Right ventricle myocardium superior (tissue), 1 donor: ENCODE results near the gene ADGRB3. TPM values are rescaled to one million over a fixed set of nuclear protein-coding genes. Genes with fewer than 3 reads are reported as not detected.

ENCODE experiments used
- ATAC-seq: fragments of 200-7000 bp; cut with Tn5 transposase; one replicate; pipeline ENCODE4 v1.9.1; 2020; ENCODE audit warnings: mild to moderate bottlenecking; ENCODE audit not compliant: poor library complexity
- DNase-seq: peaks from one replicate; pipeline ENCODE4 v3.0.0-alpha.2; 2020
- intact Hi-C: fragments of 100-400 bp; cut with DNase I; formaldehyde crosslinking; loops from one replicate; pipeline ENCODE4 v1.11.2; 2022
- long read RNA-seq: library from polyadenylated mRNA; unstranded; transcript quantifications from one replicate; pipeline ENCODE4 v2.0.0, GENCODE V29; 2021
- total RNA-seq: library from RNA; stranded (reverse); fragmentation: NEBNext Ultra II Directional; extraction: Animal tissue kit (Norgen Biotek cat#: 25700); gene quantifications from one replicate; pipeline ENCODE4 v1.2.1, GENCODE V29; 2021
- donor health status: DM: no; HTN: yes; CAD: no; lungs with severe emphysema.

The ADGRB3 gene
- 2.0 TPM for total RNA-seq
- long read RNA-seq = 0 reads

DNA sequence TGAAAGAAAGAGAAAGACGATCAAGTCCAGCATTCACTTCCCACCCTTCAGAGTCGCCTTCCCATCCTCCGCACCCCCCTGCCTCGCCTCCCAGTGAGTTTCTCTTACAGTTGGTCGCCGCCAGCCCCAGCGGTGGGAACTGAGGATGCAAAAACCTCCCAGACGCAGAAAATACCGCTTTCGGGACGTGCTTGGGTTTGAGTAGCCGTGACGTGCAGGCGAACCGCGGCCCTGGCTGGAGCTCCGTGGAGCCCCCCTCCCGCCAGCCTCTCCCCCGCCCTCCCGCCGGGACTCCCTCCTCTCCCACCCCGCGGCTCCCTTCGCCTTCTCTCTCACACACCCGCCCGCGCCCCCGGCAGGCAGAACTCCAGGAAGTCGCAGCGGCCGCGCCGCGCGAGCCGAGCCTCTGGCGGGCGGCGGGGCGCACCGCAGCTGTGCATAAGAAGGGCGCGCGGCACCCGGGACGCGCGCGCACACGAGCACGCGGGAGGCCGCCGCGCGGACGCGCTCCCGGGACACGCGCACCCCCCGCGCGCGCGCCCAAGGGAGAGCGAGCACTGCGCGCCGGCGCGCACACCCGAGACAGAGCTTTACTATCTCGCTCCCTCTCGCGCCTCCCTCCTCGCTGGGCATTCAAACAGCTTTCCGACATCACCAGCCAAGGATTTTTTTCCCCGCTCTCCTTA, at the start of gene ADGRB3:
Gene ADGRB3, plus strand, starts transcription at position 557 of the 686 bp plus-strand sequence. CDS start 3,394 bp downstream, outside the sequence.
- ATAC-seq (peak; percentile 94), DNase-seq (peak; percentile 89)
- intact Hi-C loops = loop anchor here (5.0 kb wide), 1 partner anchor 127 kb away; no protein-coding TSS in a partner anchor

DNA sequence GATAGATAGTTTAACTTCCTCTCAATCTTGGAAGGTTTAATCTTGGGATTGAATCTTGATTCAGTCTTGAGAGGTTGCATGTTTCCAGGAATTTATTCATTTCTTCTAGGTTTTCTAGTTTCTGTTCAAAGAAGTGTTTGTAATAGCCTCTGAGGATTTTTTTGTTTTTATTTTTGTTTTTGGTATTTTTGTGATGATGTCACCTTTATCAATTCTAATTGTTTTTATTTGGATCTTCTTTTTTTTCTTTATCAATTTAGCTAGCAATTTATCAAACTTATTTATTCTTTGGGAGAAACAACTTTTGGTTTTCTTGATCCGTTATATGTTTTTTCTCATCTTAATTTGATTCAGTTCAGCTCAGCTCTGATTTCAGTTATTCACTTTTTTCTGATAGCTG, 41.5 kb upstream of the ADGRB3 start:
- ATAC-seq = no peak

DNA sequence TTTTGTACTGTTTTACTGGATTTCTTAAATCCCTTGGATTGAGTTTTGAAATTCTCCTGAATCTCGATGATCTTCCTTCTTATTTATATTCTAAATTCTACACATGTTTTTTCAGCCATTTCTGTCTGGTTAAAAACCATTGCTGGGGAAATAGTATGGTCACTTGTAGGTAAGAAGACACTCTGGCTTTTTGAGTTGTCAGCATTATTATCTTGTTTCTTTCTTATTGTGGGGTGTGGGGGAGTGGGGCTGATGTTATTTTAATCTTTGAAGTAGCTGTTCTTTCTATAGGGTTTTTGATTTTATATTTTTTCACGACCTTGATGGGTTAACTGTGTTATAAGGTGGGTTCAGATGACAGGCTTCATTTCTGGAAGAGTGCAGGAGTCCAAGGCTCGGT, 37.4 kb upstream of the ADGRB3 start:
- no peak for DNase-seq
- intact Hi-C loops = no loop called here
- no peak for ATAC-seq

More for the DNA sequence above, 41.5 kb upstream of the ADGRB3 start:
- DNase-seq = no peak
- intact Hi-C loops = no loop called here

DNA sequence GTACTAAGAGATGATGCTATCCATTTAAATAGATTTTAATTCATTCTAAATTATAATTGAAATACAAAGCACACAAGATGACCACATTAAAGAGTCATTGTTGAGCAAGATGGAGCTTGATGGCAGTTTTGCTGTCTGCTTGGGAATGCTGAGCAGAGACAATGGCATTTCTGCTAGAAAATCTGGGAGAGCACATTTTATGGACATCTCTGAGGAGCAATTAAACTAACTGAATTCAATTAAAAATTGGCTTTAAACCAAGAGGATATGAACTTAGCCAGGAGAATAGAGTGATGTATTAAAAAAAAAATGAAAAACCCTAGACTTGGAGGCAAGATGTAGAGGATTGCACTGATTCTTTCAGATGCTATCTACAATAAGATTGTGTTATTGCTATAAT, 19.1 kb upstream of the ADGRB3 start:
- DNase-seq (no peak), ATAC-seq (no peak)
- intact Hi-C loops = no loop called here

DNA sequence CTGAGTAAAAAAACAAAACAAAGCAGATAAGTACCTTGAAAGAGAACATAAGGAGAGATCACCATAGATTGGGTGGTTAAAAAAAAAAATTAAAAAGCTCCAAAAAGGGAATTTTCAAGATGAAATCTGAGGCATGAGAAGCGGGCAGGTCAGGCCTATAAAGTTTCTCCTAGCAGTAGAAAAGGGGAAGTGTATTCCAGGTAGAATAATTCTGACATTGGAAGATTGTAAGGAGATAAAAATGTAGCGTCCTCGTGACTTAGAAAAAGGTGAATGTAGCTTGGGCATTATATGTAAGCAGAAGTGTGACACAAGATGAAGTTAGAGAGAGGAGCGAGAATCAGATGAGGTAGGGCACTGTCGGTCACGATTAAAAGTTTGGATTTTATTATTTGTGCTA, 9.1 kb upstream of the ADGRB3 start:
- no peak for ATAC-seq
- intact Hi-C loops = no loop called here
- no peak for DNase-seq

DNA sequence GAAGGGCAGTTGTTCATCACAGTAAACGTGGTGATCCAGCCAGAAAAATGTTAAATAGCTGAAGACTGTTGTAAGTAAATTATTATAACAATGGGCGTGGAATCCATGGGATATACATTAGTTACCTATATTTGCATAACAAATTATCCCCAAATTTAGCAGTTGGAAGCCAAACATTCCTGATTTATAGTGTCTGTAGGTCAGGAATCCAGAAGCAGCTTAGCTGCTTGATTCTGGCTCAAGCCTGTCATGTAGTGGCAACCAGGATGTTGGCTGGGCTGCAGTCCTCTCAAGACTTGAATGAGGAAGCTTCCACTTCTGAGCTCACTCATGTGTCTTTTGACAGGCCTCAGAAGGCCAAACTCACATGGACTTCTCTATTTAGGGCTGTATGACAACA, 6.9 kb upstream of the ADGRB3 start:
- intact Hi-C loops = no loop called here
- no peak for DNase-seq

DNA sequence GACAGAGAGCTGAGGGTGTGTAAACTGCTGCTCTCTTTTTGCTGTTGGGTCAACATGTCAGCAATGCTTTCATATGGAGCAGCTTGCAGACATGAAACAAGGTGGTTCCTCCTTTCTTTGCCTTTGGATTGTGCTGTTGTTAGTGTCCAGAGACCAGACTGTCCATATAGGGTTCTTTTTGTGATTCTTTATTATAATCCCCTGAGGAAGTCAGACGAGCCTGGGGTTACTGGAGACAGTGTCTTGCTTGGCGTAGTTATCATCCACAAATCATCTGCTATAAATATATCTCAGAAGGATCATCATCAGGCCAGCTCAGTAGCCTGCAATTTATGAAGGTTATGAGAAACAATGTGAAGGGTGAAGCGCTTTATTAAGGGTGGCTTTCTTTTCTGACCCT, 2.3 kb upstream of the ADGRB3 start:
- ATAC-seq = no peak
- intact Hi-C loops = no loop called here

More for the DNA sequence above, 6.9 kb upstream of the ADGRB3 start:
- ATAC-seq = no peak

DNA sequence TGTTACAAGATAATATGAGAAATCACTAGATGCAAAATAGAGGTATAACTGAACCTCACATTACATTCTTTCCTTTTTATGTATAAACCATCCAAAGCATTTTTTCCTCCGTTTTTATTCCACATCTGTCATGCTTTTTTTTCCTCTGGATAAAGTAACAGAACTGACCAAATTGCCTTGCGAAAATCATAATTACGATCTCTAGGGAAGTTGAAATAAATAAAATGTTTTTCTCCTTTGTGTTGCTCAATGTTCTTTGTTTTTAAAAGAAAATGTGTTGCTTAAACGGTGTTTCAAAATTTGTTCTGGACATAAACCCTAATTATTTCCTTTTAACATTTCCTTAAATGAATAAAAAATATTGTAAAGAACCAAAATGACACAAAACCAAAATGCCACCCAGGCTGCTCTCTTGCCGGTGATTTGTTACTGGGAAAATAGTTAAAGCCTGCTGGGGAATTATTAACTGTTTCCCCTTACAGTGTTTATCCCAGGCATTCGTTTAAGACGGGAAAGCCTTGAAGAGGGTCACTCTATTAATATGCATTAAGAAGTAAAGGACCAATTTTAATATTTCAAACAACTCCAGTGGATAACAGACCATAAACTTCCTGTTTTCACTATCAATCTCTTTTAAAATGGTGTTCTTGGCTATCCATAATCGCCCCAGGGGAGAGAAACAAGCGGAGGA, 1.7 kb upstream of the ADGRB3 start:
- no peak for ATAC-seq
- intact Hi-C loops = no loop called here
- no peak for DNase-seq

More for the DNA sequence above, 2.3 kb upstream of the ADGRB3 start:
- no peak for DNase-seq

DNA sequence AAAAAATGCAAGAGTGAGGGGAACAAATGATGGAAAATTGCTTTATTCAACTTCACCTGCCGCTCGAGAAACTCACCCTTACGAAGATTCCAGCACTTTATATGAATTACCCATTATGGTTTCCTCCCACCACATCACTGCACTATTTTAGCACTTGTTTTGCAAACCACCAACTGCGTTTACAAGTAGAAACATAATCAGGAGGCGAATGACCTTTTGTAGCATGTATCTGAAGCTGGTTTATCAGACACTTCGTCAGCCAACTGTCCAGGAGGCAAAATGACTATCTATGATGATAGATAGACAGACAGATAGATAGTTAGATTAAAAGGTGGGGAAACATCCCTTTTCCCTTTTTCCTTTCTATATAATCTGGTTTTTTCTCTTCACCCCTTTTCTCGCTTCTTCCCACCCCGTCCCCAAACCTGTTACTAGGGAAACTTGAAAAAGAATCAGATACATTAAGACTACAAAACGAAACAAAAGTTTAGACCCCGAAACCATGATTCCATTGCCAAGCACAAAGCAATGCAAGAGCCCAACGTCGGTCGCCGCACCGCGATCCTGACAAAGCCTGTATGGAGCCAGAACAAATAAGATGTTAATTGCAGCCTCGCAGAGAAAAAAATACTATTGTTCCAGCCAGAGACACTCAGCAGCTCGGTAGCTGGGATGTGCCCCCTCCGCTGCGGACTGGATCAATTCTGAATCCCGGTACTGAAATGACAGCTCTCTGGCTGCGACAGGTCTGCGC, 933 bp upstream of the ADGRB3 start:
- intact Hi-C loops = no loop called here
- DNase-seq (peak; percentile 46), ATAC-seq (peak; percentile 3)

DNA sequence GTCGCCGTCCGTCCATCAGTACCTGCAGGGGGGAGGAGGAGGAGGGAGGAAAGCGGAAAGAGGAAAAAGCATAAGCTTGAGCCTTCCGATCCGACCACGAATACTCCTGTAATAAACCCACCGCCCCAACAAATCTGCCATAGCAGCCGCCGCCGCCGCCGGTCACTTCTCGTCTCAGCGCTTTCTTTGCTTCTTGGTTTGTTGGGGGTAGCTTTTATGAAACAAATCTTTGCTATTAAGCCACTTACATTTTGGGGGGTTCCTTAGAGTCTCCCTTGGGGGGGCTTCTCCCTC, 277 bp downstream of the ADGRB3 start:
- no peak for ATAC-seq
- intact Hi-C loops = loop anchor here (5.0 kb wide), 1 partner anchor 127 kb away; no protein-coding TSS in a partner anchor
- DNase-seq = no peak

DNA sequence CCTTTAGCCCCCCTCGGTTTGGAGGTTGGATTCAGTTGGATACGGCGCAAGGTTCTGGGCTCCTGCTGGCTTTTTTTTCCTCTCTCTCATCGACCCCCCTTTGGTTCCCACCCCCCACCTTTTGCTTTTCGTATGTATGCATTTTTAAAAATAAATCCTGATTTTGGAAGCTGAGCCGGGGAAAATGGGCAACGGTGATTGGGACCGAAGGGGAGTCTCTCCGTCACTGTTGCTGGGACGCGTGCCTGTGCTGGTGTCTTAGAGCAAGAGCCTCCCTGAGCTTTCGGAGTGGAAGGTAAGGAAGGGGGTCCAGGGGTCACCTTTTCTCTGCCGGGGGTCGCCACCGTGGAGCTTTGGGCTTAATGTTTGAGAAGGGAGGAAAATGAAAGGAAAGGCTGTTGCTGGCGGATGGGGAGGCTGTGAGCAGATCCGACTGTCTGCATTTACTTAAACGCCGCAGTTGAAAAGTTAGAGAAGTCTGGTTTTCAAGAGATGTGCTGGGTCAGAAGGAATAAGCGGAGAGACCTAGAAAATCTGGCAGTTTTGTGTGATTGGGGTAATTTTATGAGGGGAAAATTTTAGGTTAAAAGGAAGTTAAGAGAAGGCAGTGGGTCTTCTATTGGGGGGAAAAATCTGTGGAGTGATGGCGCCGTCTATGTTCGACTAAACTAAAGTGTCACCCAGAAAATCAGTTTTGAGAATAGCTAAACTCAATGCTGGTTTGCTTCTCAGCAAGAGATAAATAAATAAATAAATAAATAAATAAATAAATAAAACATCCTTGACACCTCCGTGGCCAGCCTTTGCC, 828 bp downstream of the ADGRB3 start:
- intact Hi-C loops = loop anchor here (5.0 kb wide), 1 partner anchor 126 kb away; no protein-coding TSS in a partner anchor
- DNase-seq (peak; percentile 51), ATAC-seq (no peak)

DNA sequence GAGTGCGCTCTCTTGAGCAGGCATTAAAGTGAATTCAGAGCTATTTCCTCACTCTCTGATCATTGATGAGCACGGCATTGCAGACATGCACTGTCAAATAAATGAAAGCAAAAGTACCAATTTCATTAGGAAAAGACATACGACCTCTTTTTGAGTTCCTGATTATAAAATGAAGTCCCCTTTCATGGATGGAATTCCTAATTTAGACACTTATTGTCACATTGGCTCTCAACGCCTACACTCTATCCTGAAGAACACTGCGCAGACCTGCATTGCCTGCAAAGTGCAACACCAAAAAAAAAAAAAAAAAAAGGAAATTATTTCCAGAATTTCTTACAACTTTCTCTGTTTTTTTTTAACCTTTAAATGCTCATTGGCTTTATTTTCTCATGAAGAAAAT, 1.6 kb downstream of the ADGRB3 start:
- no peak for ATAC-seq
- intact Hi-C loops = loop anchor here (5.0 kb wide), 1 partner anchor 126 kb away; no protein-coding TSS in a partner anchor
- DNase-seq = no peak

DNA sequence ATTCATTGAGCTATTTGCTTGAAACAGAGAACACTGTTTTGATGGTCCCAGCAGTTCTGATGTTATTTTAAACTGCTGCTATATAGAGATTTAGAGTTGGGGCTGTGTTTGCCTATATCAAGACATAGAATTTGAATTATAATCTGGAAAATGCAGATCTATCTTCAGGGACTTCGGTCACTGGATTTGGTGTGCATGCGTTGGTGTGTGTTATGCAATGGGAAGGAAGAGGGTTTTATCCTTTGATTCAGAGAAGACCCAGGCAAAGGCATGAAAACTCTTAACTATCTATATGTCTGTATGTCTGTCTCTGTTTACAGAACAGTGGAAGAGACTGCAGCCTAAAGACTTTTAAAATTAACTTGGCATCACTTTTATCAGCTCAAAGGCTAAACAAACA, 2.0 kb downstream of the ADGRB3 start:
- intact Hi-C loops = loop anchor here (5.0 kb wide), 1 partner anchor 125 kb away; no protein-coding TSS in a partner anchor
- ATAC-seq = no peak
- no peak for DNase-seq

DNA sequence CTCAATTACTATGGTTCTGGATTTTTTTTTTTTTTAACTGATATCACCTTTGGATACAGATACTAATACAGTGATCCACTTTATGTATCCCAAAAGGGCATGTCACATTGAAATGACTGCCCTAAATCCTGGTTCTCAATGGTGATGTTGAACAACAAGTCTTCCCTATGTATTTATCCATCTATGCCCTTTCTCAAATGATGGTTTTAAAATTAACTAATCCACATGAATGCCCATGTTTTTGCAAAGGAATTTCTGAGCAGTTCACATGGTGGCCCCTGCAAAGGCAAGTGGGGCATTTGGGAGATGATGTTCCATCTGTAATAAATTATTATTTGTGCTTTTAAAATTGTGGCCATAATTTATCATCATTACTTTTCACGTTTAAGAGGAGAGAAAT, 2.7 kb downstream of the ADGRB3 start:
- ATAC-seq (no peak), DNase-seq (no peak)
- intact Hi-C loops = loop anchor here (5.0 kb wide), 1 partner anchor 125 kb away; no protein-coding TSS in a partner anchor

DNA sequence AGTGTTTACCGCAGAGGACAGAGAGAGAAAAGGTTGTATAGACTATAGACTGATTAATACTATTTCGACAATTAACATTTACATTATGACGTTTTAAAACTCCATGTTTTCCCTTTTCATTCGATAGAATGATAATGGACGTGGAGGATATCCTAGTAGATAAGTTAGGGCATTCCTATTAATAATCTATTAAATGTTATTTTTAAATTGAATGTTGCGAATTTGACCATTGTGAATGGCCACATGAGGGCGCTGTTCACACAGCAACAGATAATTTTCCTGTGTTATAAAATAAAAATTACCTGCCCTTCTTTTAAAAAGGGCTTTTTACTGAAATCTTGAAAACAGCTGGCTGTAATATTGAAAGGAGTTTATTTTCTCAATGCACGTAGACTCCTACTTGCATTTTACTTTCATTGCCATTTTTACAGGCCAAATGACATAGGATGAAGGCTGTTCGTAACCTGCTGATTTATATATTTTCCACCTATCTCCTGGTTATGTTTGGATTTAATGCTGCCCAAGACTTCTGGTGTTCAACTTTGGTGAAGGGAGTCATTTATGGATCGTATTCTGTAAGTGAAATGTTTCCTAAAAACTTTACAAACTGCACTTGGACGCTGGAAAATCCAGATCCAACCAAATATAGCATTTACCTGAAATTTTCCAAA, 3.3 kb downstream of the ADGRB3 start:
- ATAC-seq = no peak
- intact Hi-C loops = loop anchor here (5.0 kb wide), 1 partner anchor 124 kb away; no protein-coding TSS in a partner anchor
- DNase-seq = peak; percentile 40

DNA sequence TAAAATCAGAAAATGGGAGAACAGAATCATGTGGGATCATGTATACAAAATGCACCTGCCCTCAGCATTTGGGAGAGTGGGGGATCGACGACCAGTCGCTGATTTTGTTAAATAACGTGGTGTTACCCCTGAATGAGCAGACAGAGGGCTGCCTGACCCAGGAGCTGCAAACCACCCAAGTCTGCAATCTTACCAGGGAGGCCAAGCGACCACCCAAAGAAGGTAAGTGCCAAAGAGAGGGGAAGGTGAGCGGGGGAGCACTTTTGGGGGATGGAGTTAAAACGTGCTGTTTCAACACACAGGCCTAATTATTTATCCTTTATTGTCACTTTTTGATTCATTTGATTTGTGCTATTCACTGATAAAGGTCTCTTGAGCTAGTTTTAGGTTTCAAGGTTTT, 4.1 kb downstream of the ADGRB3 start:
- intact Hi-C loops = loop anchor here (5.0 kb wide), 1 partner anchor 123 kb away; no protein-coding TSS in a partner anchor
- ATAC-seq (no peak), DNase-seq (no peak)

DNA sequence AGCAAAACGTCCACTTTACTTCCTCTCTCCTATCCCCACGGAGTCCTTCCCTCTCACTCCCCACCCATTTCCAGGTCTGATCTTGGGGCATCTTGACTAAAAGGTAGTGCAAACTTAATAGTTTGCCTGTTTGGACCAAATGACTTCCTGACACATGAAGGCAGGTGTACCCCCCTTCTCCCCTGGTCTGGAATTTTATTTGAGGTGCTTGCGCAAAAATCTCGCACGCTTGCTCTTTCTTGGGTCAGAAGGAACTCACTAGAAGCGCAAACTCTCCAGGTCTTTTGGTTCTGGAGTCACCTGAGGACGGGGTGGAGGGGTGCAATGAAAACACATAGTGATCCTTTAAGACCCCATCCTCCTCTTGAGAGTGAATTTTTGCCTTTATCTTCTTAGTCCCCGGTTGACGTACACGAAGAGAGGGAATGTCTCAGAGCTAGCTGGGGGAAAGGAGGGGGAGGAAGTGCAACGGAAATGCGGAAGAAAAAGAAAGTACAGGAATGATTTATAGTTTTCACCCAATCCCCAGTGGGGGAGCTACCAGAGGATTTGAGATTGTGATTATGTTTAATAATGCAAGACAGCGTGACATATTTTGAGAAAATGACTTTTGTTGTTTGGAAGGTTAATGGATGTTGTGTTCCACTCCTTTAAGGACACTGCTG, 4.9 kb downstream of the ADGRB3 start:
- intact Hi-C loops = loop anchor here (5.0 kb wide), 1 partner anchor 122 kb away; no protein-coding TSS in a partner anchor
- DNase-seq (no peak), ATAC-seq (peak; percentile 29)

DNA sequence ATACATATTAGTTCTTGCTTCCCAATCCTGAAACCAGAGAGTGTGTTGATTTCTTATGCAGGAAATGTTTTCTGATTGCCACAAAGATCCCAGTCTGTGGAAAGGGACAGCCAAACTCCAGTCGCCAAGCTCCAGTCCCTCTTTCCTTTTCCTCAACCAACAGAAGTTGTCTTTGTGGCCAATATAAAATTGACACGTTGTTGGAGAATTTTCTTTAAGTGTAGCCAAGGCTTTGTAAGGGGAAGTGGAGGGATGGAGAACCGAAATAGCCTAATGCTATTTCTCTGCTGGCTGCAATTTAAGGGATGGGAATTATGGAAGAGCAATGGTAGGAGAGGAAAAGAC, 5.4 kb downstream of the ADGRB3 start:
- ATAC-seq (peak; percentile 44), DNase-seq (no peak)
- intact Hi-C loops = no loop called here
